Measurements from ENCODE around the gene THSD4. TPM values are rescaled to one million over a fixed set of nuclear protein-coding genes. Genes with fewer than 3 reads are reported as not detected.

Gene THSD4
- total RNA-seq, 1 experiment from 2014 or later, result 24.2 TPM

- CTCF ChIA-PET, result no interaction called here
- no peaks in the 10 kb centered on the region for H3K4me1 Mint-ChIP-seq (ENCODE audit: low read depth, unreplicated experiment)
- no peak for TF ChIP-seq CTCF (IDR thresholded peaks at IDR 0.05; ENCODE audit: unreplicated experiment)
- no peak overlapping the region for H3K4me3 Mint-ChIP-seq (ENCODE audit: low read depth, unreplicated experiment)
- DNase-seq, result no peak
- no peaks in the 10 kb centered on the region for H3K9me3 Mint-ChIP-seq (ENCODE audit: low read depth, unreplicated experiment)
- intact Hi-C loops (cut with micrococcal nuclease; ENCODE audit: unreplicated experiment), result no loop called here
- no TSS peak for BruUV-seq (replicated peaks)
- H3K27me3 Mint-ChIP-seq (ENCODE audit: unreplicated experiment), result no peaks in the 10 kb centered on the region
- no peaks in the 10 kb centered on the region for H3K36me3 Mint-ChIP-seq (ENCODE audit: insufficient read depth, unreplicated experiment)
- H3K27ac Mint-ChIP-seq (ENCODE audit: unreplicated experiment), result no peak overlapping the region
Measured at GRCh38 chr15:71180986-71181853, 65.9 kb downstream of the THSD4 start.

- no peaks in the 10 kb centered on the region for H3K4me1 Mint-ChIP-seq (ENCODE audit: low read depth, unreplicated experiment)
- BruUV-seq (replicated peaks), result no TSS peak
- H3K36me3 Mint-ChIP-seq (ENCODE audit: insufficient read depth, unreplicated experiment), result no peaks in the 10 kb centered on the region
- H3K4me3 Mint-ChIP-seq (ENCODE audit: low read depth, unreplicated experiment), result no peak overlapping the region
- CTCF ChIA-PET, result no interaction called here
- intact Hi-C loops (cut with micrococcal nuclease; ENCODE audit: unreplicated experiment), result no loop called here
- H3K27ac Mint-ChIP-seq (ENCODE audit: unreplicated experiment), result no peak overlapping the region
- no peak for DNase-seq
- no peaks in the 10 kb centered on the region for H3K9me3 Mint-ChIP-seq (ENCODE audit: low read depth, unreplicated experiment)
- no peak for TF ChIP-seq CTCF (IDR thresholded peaks at IDR 0.05; ENCODE audit: unreplicated experiment)
- no peaks in the 10 kb centered on the region for H3K27me3 Mint-ChIP-seq (ENCODE audit: unreplicated experiment)
Measured at GRCh38 chr15:71182522-71182921, 67.3 kb downstream of the THSD4 start.

- no peak for DNase-seq
- Mint-ChIP-seq H3K27ac (ENCODE audit: unreplicated experiment) (no peak overlapping the region), H3K4me3 (ENCODE audit: low read depth, unreplicated experiment) (no peak overlapping the region), H3K9me3 (ENCODE audit: low read depth, unreplicated experiment) (no peaks in the 10 kb centered on the region), H3K36me3 (ENCODE audit: insufficient read depth, unreplicated experiment) (no peaks in the 10 kb centered on the region), H3K4me1 (ENCODE audit: low read depth, unreplicated experiment) (no peaks in the 10 kb centered on the region), H3K27me3 (ENCODE audit: unreplicated experiment) (no peaks in the 10 kb centered on the region)
- CTCF ChIA-PET, result no interaction called here
- no TSS peak for BruUV-seq (replicated peaks)
- intact Hi-C loops (cut with micrococcal nuclease; ENCODE audit: unreplicated experiment), result no loop called here
- TF ChIP-seq CTCF (IDR thresholded peaks at IDR 0.05; ENCODE audit: unreplicated experiment), result no peak
Measured at GRCh38 chr15:71183063-71183462, 67.8 kb downstream of the THSD4 start.

- CTCF ChIA-PET, result interaction anchor here (0.6 kb wide), 1 partner anchor 43 kb away, joined by 3 read pairs; no protein-coding TSS in a partner anchor
- Mint-ChIP-seq H3K9me3 (ENCODE audit: low read depth, unreplicated experiment) (no peaks in the 10 kb centered on the region), H3K27ac (ENCODE audit: unreplicated experiment) (no peak overlapping the region), H3K27me3 (ENCODE audit: unreplicated experiment) (no peaks in the 10 kb centered on the region), H3K4me3 (ENCODE audit: low read depth, unreplicated experiment) (no peak overlapping the region), H3K36me3 (ENCODE audit: insufficient read depth, unreplicated experiment) (no peaks in the 10 kb centered on the region), H3K4me1 (ENCODE audit: low read depth, unreplicated experiment) (no peaks in the 10 kb centered on the region)
- TF ChIP-seq CTCF (IDR thresholded peaks at IDR 0.05; ENCODE audit: unreplicated experiment), result no peak
- DNase-seq, result no peak
- BruUV-seq (replicated peaks), result no TSS peak
- intact Hi-C loops (cut with micrococcal nuclease; ENCODE audit: unreplicated experiment), result no loop called here
Measured at GRCh38 chr15:71185706-71186105, 70.4 kb downstream of the THSD4 start.
